Measurements from ENCODE around the gene IRF2BP2.

- TF ChIP-seq CTCF (IDR thresholded peaks at IDR 0.05) (no peak), POLR2AphosphoS5 (IDR thresholded peaks at IDR 0.05; ENCODE audit: insufficient read depth in 1 of 2, low read depth in 1 of 2) (no peak), POLR2A (IDR thresholded peaks at IDR 0.05) (no peak)
Observed at GRCh38 chr1:234618737-234619049, 8.7 kb upstream of the IRF2BP2 start.
